Peyer's patch (tissue), 4 donors: ENCODE measurements around the gene CLPTM1L. TPM values are rescaled to one million over a fixed set of nuclear protein-coding genes. Genes with fewer than 3 reads are reported as not detected.

Experiments
- DNase-seq, 3 donors: peaks; one replicate each; pipeline ENCODE4 v3.0.0-alpha.2; 2017 to 2019
- H3K27ac ChIP-seq, 4 donors: fragments of 200-600 bp; sonication (generic); one replicate each; pipeline ENCODE4 v1.5.1; 2016 to 2019
- H3K27me3 ChIP-seq, 2 donors: fragments of 200-600 bp; sonication (generic); one replicate each; pipeline ENCODE4 v1.5.1; 2019
- H3K36me3 ChIP-seq, 3 donors: fragments of 200-600 bp; sonication (generic); one replicate each; pipeline ENCODE4 v1.5.1; 2016 to 2019
- H3K4me1 ChIP-seq, 4 donors: fragments of 200-600 bp; sonication (generic); one replicate each; pipeline ENCODE4 v1.5.1; 2016 to 2019
- H3K4me3 ChIP-seq, 4 donors: fragments of 200-600 bp; sonication (generic); 1 replicate in 3 of 4; 2 replicates in 1 of 4; pipeline ENCODE4 v1.5.1; 2016 to 2019; ENCODE audit warnings: mild to moderate bottlenecking in 1 of 4
- H3K9me3 ChIP-seq, 4 donors: fragments of 200-600 bp; sonication (generic); one replicate each; pipeline ENCODE4 v1.5.1; 2016 to 2019; ENCODE audit warnings: mild to moderate bottlenecking in 1 of 4
- POLR2A ChIP-seq, 2 donors: fragments of 450-650 bp; IDR thresholded peaks; one replicate each; pipeline ENCODE4 v1.5.1; 2017; ENCODE audit warnings: antibody characterized with exemption in 2 of 2, mild to moderate bottlenecking in 2 of 2, moderate library complexity in 2 of 2
- total RNA-seq, 4 donors: library from RNA; depleted of rRNA; stranded (reverse); fragments of >200 nt; gene quantifications; one replicate each; pipeline ENCODE4 v1.1.0, GENCODE V29; 2016
- TF ChIP-seq, protein P1 (sequence below), 6 experiments: fragments of 450-650 bp in 4 of 6; fragments of 200-600 bp in 2 of 6; sonication (generic) in 1 of 6; IDR thresholded peaks; one replicate each; pipeline ENCODE4 v1.5.1; 2017 to 2019; ENCODE audit warnings: antibody characterized with exemption in 6 of 6, mild to moderate bottlenecking in 3 of 6, moderate library complexity in 1 of 6

The CLPTM1L gene
- total RNA-seq, 4 donors from 2014 or later: 115 to 209 (median 143) TPM

DNA sequence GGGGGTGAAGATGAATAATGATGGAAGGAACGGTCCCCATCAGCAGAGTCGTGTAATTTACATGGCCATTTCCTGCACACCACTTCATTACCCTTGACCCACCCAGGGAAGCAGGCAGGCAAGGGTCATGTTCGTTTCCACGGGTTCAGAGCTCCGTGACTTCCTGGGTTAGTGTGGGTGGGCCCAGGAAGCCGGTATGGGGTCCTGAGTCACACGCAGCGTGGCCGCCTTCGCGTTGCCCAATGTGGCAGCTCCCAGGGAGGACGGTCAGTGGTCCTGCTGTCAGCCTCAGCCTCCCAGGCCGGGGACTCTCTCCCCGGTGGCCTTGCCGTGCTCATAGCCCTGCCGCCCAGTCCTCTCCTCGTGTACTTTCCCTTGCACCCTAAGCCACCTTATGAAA lies 44.9 kb downstream of the CLPTM1L start:
- Histone ChIP-seq H3K27me3 (peaks cover 0 to 5% of the 10 kb centered on the region in 2 donors), H3K9me3 (no peaks in the 10 kb centered on the region), H3K4me3 (no peak overlapping the region), H3K4me1 (peaks cover 0 to 3% (median under 1%) of the 10 kb centered on the region in 4 donors), H3K36me3 (no peaks in the 10 kb centered on the region), H3K27ac (no peak overlapping the region)
- peak in 1 of 3 donors; percentile 24 for DNase-seq
- TF ChIP-seq, protein P1, sequence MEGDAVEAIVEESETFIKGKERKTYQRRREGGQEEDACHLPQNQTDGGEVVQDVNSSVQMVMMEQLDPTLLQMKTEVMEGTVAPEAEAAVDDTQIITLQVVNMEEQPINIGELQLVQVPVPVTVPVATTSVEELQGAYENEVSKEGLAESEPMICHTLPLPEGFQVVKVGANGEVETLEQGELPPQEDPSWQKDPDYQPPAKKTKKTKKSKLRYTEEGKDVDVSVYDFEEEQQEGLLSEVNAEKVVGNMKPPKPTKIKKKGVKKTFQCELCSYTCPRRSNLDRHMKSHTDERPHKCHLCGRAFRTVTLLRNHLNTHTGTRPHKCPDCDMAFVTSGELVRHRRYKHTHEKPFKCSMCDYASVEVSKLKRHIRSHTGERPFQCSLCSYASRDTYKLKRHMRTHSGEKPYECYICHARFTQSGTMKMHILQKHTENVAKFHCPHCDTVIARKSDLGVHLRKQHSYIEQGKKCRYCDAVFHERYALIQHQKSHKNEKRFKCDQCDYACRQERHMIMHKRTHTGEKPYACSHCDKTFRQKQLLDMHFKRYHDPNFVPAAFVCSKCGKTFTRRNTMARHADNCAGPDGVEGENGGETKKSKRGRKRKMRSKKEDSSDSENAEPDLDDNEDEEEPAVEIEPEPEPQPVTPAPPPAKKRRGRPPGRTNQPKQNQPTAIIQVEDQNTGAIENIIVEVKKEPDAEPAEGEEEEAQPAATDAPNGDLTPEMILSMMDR (IDR thresholded peaks at IDR 0.05): no peak
- no peak for TF ChIP-seq POLR2A (IDR thresholded peaks at IDR 0.05)

DNA sequence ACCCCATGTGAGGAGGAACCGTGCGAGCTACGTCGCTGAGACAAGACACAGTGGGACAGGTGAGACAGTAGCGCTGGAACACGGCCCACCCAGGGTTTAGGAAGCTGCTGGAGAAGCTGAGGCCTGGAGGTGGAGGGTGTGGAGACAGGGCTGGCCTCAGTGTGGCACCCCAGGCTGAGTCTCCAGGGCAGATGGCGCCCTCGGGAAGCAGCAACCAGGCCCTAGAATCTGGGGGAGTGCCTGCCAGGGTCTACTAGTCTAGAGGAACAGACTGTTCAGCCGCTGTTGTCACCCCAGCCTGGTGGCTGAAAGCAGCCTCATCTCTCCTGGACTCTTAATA lies 45.4 kb downstream of the CLPTM1L start:
- no peak for TF ChIP-seq POLR2A (IDR thresholded peaks at IDR 0.05)
- TF ChIP-seq, protein P1 (IDR thresholded peaks at IDR 0.05): no peak
- H3K27ac ChIP-seq: no peak overlapping the region
- DNase-seq: peak in 2 of 3 donors; percentile 32 to 42

DNA sequence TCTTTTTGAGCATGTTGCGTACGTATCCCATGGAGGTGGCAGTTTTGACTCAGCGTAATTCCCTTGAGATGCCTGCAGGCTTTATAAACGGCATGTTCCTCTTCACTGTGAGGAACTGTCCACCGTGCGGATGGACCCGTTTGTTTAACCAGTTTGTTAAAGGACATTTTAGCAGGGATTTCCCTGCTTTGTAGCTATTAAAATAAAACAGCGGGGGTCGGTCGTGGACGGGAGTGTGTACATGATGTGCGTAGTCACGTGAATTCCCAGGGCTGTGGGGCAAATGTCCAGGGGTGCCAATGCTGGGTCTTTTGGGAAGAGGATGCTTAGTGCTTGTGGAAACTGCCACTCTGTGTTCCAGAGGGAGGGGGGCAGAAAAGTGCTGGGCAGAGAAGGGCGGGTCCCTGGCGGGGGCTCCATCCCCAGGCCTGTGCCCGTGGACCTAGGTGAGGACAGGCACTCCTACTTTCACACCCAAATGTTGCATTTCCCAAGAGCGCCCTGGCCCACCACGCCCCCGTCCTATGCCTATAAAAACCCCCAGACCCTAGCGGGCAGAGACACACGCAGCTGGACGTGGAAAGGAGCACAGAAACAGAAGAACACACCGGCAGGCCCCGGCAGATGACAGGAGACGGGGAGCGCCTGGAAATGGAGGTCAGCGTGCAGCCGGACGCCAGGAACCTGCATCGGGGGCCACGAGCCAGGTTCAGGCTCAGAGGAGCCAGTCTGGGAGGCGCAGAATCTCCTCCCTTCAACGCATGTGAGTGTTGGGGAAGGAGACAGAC lies 46.0 kb downstream of the CLPTM1L start:
- Histone ChIP-seq H3K27ac (no peak overlapping the region), H3K4me1 (peaks cover 0 to 14% (median 9%) of the 10 kb centered on the region in 4 donors), H3K4me3 (no peak overlapping the region), H3K36me3 (no peaks in the 10 kb centered on the region), H3K27me3 (peaks cover 0 to 6% of the 10 kb centered on the region in 2 donors), H3K9me3 (no peaks in the 10 kb centered on the region)
- DNase-seq: peak in 1 of 3 donors; percentile 14
- TF ChIP-seq POLR2A (IDR thresholded peaks at IDR 0.05): no peak
- TF ChIP-seq, protein P1 (IDR thresholded peaks at IDR 0.05): no peak

More for the DNA sequence above, 45.4 kb downstream of the CLPTM1L start:
- no peaks in the 10 kb centered on the region for H3K9me3 ChIP-seq
- H3K36me3 ChIP-seq: no peaks in the 10 kb centered on the region
- peaks cover 0 to 8% (median 4%) of the 10 kb centered on the region in 4 donors for H3K4me1 ChIP-seq
- peaks cover 0 to 6% of the 10 kb centered on the region in 2 donors for H3K27me3 ChIP-seq
- H3K4me3 ChIP-seq: no peak overlapping the region

DNA sequence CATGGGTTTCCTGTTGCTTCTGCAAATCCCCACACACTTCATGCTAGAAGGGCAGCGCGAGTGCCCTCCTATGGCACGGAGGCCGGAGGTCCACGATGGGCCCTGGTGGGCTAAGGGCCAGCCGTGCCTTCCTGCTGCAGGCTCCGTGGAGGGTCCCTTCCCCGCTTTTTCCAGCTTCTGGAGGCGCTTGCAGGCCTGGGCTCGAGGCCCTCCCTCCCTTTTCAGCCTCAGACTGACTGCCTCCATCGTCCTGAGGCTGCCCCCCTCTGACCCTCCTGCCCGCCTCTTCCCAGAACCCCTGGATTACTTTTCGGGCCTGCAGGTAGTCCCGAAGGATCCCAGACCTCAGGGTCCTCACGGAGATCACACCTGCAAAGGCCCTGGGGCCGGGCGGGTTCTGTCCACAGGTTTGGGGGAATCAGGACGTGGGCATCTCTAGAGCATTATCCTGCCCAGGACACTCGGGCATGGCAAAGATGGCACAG lies 46.8 kb downstream of the CLPTM1L start:
- no peaks in the 10 kb centered on the region for H3K36me3 ChIP-seq
- TF ChIP-seq, protein P1 (IDR thresholded peaks at IDR 0.05): no peak
- TF ChIP-seq POLR2A (IDR thresholded peaks at IDR 0.05): no peak
- H3K27ac ChIP-seq: no peak overlapping the region
- peaks cover 0 to 6% of the 10 kb centered on the region in 2 donors for H3K27me3 ChIP-seq
- H3K4me1 ChIP-seq: peaks cover 0 to 15% (median 9%) of the 10 kb centered on the region in 4 donors
- no peaks in the 10 kb centered on the region for H3K9me3 ChIP-seq
- DNase-seq: peak in 1 of 3 donors; percentile 37
- no peak overlapping the region for H3K4me3 ChIP-seq

DNA sequence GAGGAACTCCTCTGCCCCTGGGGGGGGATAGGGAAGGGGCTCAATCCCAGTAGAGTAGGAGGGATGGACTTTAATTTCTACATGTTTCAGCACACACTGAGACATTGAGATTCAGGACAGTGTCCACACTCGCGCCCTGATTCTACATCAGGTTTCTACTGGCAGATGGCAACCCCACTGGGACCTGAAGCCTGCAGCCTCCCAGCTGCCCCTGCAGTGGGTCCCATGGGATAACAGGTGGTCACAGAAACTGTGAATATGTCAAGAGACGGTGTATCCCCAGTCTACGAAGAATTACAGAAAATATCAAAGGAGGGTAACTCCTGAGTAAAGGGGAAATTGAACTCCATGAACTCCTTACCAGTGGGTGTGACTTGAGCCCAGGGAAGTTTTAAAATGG lies 47.7 kb downstream of the CLPTM1L start:
- H3K36me3 ChIP-seq: no peaks in the 10 kb centered on the region
- no peak for TF ChIP-seq POLR2A (IDR thresholded peaks at IDR 0.05)
- TF ChIP-seq, protein P1 (IDR thresholded peaks at IDR 0.05): no peak
- no peak overlapping the region for H3K27ac ChIP-seq
- H3K9me3 ChIP-seq: no peaks in the 10 kb centered on the region
- no peak overlapping the region for H3K4me3 ChIP-seq
- peaks cover 0 to 6% of the 10 kb centered on the region in 2 donors for H3K27me3 ChIP-seq
- H3K4me1 ChIP-seq: peaks cover 0 to 15% (median 9%) of the 10 kb centered on the region in 4 donors
- DNase-seq: peak in 1 of 3 donors; percentile 10
